Left lung (tissue), 10 donors: ENCODE measurements around the gene POLA2. TPM values are rescaled to one million over a fixed set of nuclear protein-coding genes. Genes with fewer than 3 reads are reported as not detected.

Source experiments
- ATAC-seq: fragments of 200-7000 bp; cut with Tn5 transposase; one replicate; pipeline ENCODE4 v1.9.1; 2020; ENCODE audit warnings: moderate library complexity
- DNase-seq, 4 donors: peaks; one replicate each; pipeline ENCODE4 v3.0.0-alpha.2; 2013 to 2020
- H3K27ac ChIP-seq, 2 donors: fragments of 200-600 bp; sonication (generic) in 1 of 2; one replicate each; pipeline versions ENCODE4 v1.5.0 to v1.8.0; 2020 to 2021
- H3K27me3 ChIP-seq, 2 donors: fragments of 200-600 bp; sonication (generic) in 1 of 2; one replicate each; pipeline versions ENCODE4 v1.5.0 to v1.8.0; 2020 to 2021
- H3K36me3 ChIP-seq, 2 donors: fragments of 200-600 bp; sonication (generic) in 1 of 2; one replicate each; pipeline versions ENCODE4 v1.5.0 to v1.8.0; 2020 to 2021
- H3K4me1 ChIP-seq, 2 donors: fragments of 200-600 bp; one replicate each; pipeline ENCODE4 v1.8.0; 2021
- H3K4me3 ChIP-seq, 2 donors: fragments of 200-600 bp; sonication (generic) in 1 of 2; one replicate each; pipeline versions ENCODE4 v1.5.0 to v1.8.0; 2020 to 2021; ENCODE audit warnings: mild to moderate bottlenecking in 1 of 2
- H3K9me3 ChIP-seq, 2 donors: fragments of 200-600 bp; sonication (generic) in 1 of 2; one replicate each; pipeline versions ENCODE4 v1.5.0 to v1.8.0; 2020 to 2021
- intact Hi-C, 2 donors: fragments of 100-400 bp; cut with DNase I; formaldehyde crosslinking; loops; one replicate each; pipeline versions ENCODE4 v1.11.2 to v1.14.2; 2022
- polyA plus RNA-seq, 6 donors: library from polyadenylated mRNA; unstranded; fragments of 120-200 nt; gene quantifications; one replicate each; pipeline ENCODE4 v1.2.1, GENCODE V29; 2013; ENCODE audit not compliant: insufficient read length in 6 of 6
- total RNA-seq, 2 donors: library from RNA; stranded (reverse); fragmentation: NEBNext Ultra II Directional; extraction: Animal tissue kit (Norgen Biotek cat#: 25700); gene quantifications; one replicate each; pipeline ENCODE4 v1.2.1, GENCODE V29; 2021
- TF ChIP-seq, protein P1 (sequence below), 2 donors: fragments of 200-600 bp; sonication (generic) in 1 of 2; IDR thresholded peaks; one replicate each; pipeline versions ENCODE4 v1.5.0 to v1.8.0; 2021; ENCODE audit warnings: antibody characterized with exemption in 2 of 2
- donor health status: DM: no; HTN: yes; CAD: no.
- donor health status: DM: no; HTN: no; CAD: no.

Gene POLA2
- total and polyA plus RNA-seq, 8 donors, result 9.4 to 30.2 (median 21.1) TPM

DNA sequence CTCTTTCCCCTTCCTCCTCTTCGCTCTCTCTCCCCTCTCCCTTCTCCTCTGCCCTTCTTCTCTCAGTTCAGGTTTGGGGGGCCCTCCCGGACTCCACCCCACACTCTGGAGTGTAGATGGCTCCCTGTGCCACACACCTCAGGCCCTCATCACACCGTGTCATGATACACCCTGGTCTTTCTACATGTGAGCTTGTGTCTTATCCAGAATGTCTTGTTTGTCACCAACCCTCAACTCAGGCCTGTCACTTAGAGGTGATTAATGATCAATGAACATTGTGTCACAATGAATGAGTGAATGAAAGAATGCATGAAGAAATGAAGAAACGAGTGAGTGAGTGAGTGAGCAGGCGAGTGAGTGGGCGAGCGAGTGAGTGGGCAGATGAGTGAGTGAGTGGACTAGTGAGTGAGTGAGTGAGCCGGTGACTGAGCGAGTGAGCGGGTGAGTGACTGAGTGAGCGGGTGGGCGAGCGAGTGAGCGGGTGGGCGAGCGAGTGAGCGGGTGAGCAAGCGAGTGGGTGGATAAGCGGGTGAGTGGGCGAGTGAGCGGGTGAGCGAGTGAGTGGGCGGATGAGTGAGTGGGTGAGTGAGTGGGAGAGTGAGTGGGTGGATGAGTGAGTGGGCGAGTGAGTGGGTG lies 46.2 kb upstream of the POLA2 start:
- intact Hi-C loops, result no loop called here
- H3K27me3 ChIP-seq, result no peaks in the 10 kb centered on the region
- peaks cover 0 to 26% of the 10 kb centered on the region in 2 donors for H3K36me3 ChIP-seq
- ATAC-seq (no peak), DNase-seq (peak in 1 of 4 donors; percentile 43)
- no peak overlapping the region for H3K4me3 ChIP-seq
- peaks cover 0 to 12% of the 10 kb centered on the region in 2 donors for H3K4me1 ChIP-seq
- no peak overlapping the region for H3K27ac ChIP-seq
- TF ChIP-seq, protein P1, sequence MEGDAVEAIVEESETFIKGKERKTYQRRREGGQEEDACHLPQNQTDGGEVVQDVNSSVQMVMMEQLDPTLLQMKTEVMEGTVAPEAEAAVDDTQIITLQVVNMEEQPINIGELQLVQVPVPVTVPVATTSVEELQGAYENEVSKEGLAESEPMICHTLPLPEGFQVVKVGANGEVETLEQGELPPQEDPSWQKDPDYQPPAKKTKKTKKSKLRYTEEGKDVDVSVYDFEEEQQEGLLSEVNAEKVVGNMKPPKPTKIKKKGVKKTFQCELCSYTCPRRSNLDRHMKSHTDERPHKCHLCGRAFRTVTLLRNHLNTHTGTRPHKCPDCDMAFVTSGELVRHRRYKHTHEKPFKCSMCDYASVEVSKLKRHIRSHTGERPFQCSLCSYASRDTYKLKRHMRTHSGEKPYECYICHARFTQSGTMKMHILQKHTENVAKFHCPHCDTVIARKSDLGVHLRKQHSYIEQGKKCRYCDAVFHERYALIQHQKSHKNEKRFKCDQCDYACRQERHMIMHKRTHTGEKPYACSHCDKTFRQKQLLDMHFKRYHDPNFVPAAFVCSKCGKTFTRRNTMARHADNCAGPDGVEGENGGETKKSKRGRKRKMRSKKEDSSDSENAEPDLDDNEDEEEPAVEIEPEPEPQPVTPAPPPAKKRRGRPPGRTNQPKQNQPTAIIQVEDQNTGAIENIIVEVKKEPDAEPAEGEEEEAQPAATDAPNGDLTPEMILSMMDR (IDR thresholded peaks at IDR 0.05), result no peak
- no peaks in the 10 kb centered on the region for H3K9me3 ChIP-seq

DNA sequence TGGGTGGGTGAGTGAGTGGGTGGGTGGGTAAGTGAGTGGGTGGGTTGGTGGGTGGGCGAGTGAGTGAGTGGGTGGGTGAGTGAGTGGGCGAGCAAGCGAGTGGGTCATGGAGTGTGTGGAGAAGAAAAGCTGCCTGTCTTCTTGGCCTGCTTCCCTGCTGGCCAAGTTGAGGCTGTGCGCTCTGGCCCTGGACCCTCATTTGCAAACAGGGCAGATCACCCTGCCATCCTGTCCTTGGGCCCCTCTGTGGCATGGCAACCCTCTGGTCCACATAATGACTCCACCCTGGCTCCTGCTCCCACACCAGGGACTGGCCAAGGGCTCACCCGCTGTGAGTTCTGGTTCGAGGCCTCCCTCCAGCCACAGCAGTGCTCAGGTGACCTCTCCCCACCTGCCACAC lies 44.9 kb upstream of the POLA2 start:
- H3K36me3 ChIP-seq, result peaks cover 0 to 13% of the 10 kb centered on the region in 2 donors
- H3K27ac ChIP-seq, result no peak overlapping the region
- no peaks in the 10 kb centered on the region for H3K9me3 ChIP-seq
- TF ChIP-seq, protein P1 (IDR thresholded peaks at IDR 0.05), result no peak
- ATAC-seq (no peak), DNase-seq (peak in 1 of 4 donors; percentile 33)
- no peaks in the 10 kb centered on the region for H3K27me3 ChIP-seq
- intact Hi-C loops, result no loop called here
- peaks cover 0 to 14% of the 10 kb centered on the region in 2 donors for H3K4me1 ChIP-seq
- H3K4me3 ChIP-seq, result no peak overlapping the region

DNA sequence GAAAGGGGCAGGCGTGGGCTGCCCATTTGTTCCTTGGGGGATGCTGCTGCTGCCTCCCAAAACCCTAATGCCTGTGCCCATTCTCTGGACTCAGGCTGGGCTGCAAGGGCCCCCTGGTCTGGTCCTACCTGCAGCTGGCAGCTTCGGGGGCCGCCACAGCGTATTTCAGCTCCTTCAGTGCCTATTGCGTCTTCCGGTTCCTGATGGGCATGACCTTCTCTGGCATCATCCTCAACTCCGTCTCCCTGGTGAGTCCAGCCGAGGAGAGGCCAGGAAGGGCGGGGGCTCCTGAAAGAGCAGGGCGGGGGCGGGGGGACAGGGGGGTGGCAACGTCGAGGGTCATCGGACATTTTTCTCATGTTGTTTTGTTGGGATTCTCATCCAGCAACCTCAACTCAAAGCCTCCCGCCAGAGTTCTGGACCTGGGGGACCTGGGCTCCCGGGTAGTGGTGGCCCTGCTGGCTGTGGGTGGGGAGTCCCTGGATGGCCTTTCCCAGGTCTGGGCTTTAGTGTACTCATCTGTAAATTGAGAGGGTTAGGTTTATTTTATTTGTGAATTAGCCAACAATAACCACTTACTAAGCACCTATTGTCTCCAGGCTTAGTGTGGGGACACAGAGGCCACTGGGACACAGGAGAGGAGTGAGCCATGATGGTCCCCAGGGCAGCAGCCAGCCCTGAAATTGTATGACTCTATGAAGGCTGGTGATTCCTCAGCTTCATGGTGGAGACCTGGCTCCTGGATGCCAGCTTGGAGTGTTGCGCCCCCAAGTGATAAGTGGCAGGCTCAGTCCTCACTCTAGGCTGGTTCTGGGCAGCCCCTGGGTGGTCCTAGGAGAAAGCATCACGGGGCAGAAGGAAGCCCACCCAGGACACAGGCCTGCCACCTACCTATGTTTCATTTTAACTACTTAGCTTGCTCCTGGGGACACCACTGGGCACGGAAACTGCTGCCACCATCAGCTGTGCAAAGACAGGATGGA lies 44.0 kb upstream of the POLA2 start:
- Histone ChIP-seq H3K36me3 (peaks cover 0 to 4% of the 10 kb centered on the region in 2 donors), H3K4me3 (no peak overlapping the region), H3K27me3 (no peaks in the 10 kb centered on the region), H3K9me3 (no peaks in the 10 kb centered on the region), H3K4me1 (peaks cover 0 to 23% of the 10 kb centered on the region in 2 donors), H3K27ac (no peak overlapping the region)
- DNase-seq (peak in 1 of 4 donors; percentile 47), ATAC-seq (no peak)
- TF ChIP-seq, protein P1 (IDR thresholded peaks at IDR 0.05), result no peak
- intact Hi-C loops, result no loop called here

DNA sequence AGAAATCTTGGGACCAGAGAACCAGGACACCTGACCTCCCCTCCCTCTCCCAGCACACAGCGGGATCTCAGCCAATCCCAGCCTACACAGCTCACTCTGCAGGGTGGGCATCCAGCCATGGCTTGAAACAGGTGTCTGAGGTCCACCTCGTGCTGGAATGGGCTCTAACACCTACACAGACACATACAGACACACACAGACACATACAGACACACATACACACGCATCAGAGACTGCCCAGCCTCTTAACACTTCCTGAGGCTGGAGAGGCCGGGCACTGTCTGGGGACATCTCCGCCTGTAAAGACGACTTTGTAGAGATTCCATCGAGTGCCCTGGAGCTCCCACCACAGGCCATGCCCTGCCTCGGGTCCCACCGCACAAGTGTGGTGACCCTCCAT lies 43.3 kb upstream of the POLA2 start:
- H3K9me3 ChIP-seq, result no peaks in the 10 kb centered on the region
- DNase-seq (peak in 1 of 4 donors; percentile 27), ATAC-seq (no peak)
- peaks cover 0 to 4% of the 10 kb centered on the region in 2 donors for H3K36me3 ChIP-seq
- no peak overlapping the region for H3K27ac ChIP-seq
- TF ChIP-seq, protein P1 (IDR thresholded peaks at IDR 0.05), result no peak
- no peak overlapping the region for H3K4me3 ChIP-seq
- H3K27me3 ChIP-seq, result no peaks in the 10 kb centered on the region
- peaks cover 0 to 25% of the 10 kb centered on the region in 2 donors for H3K4me1 ChIP-seq
- intact Hi-C loops, result no loop called here

DNA sequence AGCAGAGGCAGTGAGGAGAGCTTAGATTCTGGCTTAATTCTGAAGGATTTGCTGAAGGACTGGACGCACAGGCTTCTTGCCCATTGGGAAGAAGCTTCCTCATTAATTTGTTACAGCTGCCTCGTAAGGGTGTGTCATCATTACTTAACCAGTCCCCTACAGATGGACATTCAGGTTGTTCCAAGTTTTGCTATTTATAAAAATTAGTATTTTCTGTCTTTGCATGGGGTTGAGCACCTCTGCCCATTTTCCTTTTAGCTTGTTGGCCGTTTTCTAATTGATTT lies 41.9 kb upstream of the POLA2 start:
- TF ChIP-seq, protein P1 (IDR thresholded peaks at IDR 0.05), result no peak
- H3K4me3 ChIP-seq, result no peak overlapping the region
- DNase-seq (no peak), ATAC-seq (no peak)
- H3K4me1 ChIP-seq, result peaks cover 0 to 26% of the 10 kb centered on the region in 2 donors
- peaks cover 0 to 4% of the 10 kb centered on the region in 2 donors for H3K36me3 ChIP-seq
- intact Hi-C loops, result no loop called here
- no peaks in the 10 kb centered on the region for H3K9me3 ChIP-seq
- no peaks in the 10 kb centered on the region for H3K27me3 ChIP-seq
- no peak overlapping the region for H3K27ac ChIP-seq
